Colon (tissue), 2 donors: ENCODE measurements around the gene ANO3.
"Not testable (repeated sequence)": the region's sequence is repeated elsewhere in the genome, so short reads cannot be mapped to it uniquely, and the experiment has no call there.

Experiments used
- FAIRE-seq: peaks from 2 replicates; lab custom pipeline; 2012; peaks lifted over from hg19 to GRCh38; lab: Jason Lieb, UNC
- donor health status: control.
- donor health status: control.

The ANO3 gene

GRCh38 chr11:26626346-26626745 lies 294.4 kb downstream of the ANO3 start:
- FAIRE-seq: no peak

GRCh38 chr11:26632691-26633159 lies 300.8 kb downstream of the ANO3 start:
- FAIRE-seq: no peak

- FAIRE-seq: not testable (repeated sequence)
Observed at GRCh38 chr11:26643314-26643713, 311.4 kb downstream of the ANO3 start.

GRCh38 chr11:26649884-26650283 lies 318.0 kb downstream of the ANO3 start:
- FAIRE-seq: no peak

GRCh38 chr11:26651916-26652315 lies 320.0 kb downstream of the ANO3 start:
- FAIRE-seq: no peak

GRCh38 chr11:26655287-26655686 lies 323.4 kb downstream of the ANO3 start:
- no peak for FAIRE-seq

- no peak for FAIRE-seq
Observed at GRCh38 chr11:26662916-26663315, 331.0 kb downstream of the ANO3 start.

GRCh38 chr11:26665036-26665435 lies 333.1 kb downstream of the ANO3 start:
- no peak for FAIRE-seq

- no peak for FAIRE-seq
Observed at GRCh38 chr11:26665946-26666345, 334.0 kb downstream of the ANO3 start.

GRCh38 chr11:26675233-26675928 lies 343.5 kb downstream of the ANO3 start:
- no peak for FAIRE-seq

GRCh38 chr11:26676641-26677040 lies 344.7 kb downstream of the ANO3 start:
- no peak for FAIRE-seq

GRCh38 chr11:26677566-26677965 lies 345.6 kb downstream of the ANO3 start:
- FAIRE-seq: no peak

- FAIRE-seq: no peak
Observed at GRCh38 chr11:26687351-26687750, 355.4 kb downstream of the ANO3 start.

GRCh38 chr11:26688701-26689100 lies 356.8 kb downstream of the ANO3 start:
- FAIRE-seq: no peak

GRCh38 chr11:26696330-26696729 lies 364.4 kb downstream of the ANO3 start:
- no peak for FAIRE-seq

- no peak for FAIRE-seq
Observed at GRCh38 chr11:26698224-26698623, 366.3 kb downstream of the ANO3 start.

GRCh38 chr11:26700574-26701235 lies 368.8 kb downstream of the ANO3 start:
- no peak for FAIRE-seq

GRCh38 chr11:26702406-26702805 lies 370.5 kb downstream of the ANO3 start:
- FAIRE-seq: no peak

- no peak for FAIRE-seq
Observed at GRCh38 chr11:26703411-26704191, 371.7 kb downstream of the ANO3 start.

GRCh38 chr11:26704249-26704648 lies 372.3 kb downstream of the ANO3 start:
- FAIRE-seq: no peak

- peak; percentile 21 for FAIRE-seq
Observed at GRCh38 chr11:26706181-26706580, 374.3 kb downstream of the ANO3 start.

GRCh38 chr11:26708736-26709456 lies 377.0 kb downstream of the ANO3 start:
- no peak for FAIRE-seq
